Measurements from ENCODE around the gene MAP1LC3B.

DNA sequence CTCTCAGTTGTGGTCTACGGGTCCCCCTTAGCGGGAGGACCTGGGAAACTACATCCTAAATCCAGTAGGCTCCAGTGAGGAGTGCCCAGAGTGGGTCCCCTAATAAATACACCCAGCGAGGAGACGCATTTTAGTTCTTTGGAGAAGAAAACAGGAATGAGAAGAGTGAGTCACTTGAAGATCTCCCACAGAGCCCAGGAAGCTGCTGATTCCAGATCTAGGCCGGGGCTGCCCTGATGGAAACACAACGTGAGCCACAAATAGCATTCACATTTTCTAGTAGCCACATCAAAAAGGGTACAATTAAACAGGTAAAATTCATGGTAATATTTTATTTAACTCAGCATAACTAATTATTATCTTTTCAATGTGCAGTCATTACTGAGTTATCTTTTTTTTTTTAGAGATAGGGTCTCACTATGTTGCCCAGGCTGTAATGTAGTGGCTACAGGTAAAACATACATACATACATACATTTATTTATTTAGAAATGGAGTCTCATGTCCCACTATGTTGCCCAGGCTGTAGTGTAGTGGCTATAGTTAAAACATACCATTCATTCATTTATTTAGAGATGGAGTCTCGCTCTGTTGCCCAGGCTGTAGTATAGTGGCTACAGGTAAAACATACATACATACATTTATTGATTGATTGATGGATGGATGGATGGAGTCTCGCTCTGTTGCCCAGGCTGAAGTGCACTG is 30.1 kb upstream of the MAP1LC3B start:
- TF ChIP-seq, protein P1, sequence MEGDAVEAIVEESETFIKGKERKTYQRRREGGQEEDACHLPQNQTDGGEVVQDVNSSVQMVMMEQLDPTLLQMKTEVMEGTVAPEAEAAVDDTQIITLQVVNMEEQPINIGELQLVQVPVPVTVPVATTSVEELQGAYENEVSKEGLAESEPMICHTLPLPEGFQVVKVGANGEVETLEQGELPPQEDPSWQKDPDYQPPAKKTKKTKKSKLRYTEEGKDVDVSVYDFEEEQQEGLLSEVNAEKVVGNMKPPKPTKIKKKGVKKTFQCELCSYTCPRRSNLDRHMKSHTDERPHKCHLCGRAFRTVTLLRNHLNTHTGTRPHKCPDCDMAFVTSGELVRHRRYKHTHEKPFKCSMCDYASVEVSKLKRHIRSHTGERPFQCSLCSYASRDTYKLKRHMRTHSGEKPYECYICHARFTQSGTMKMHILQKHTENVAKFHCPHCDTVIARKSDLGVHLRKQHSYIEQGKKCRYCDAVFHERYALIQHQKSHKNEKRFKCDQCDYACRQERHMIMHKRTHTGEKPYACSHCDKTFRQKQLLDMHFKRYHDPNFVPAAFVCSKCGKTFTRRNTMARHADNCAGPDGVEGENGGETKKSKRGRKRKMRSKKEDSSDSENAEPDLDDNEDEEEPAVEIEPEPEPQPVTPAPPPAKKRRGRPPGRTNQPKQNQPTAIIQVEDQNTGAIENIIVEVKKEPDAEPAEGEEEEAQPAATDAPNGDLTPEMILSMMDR (IDR thresholded peaks at IDR 0.05; ENCODE audit: insufficient read depth, low read length, poor library complexity, severe bottlenecking) = no peak
- TF ChIP-seq EZH2phosphoT487 (conservative IDR thresholded peaks at IDR 0.05; ENCODE audit: low read length) = no peak
